GM18909 (cell line): ENCODE measurements around the gene RTEL1.
"Not testable (repeated sequence)": the region's sequence is repeated elsewhere in the genome, so short reads cannot be mapped to it uniquely, and the experiment has no call there.

ENCODE experiments used
- ATAC-seq: cut with Tn5 transposase; IDR thresholded peaks from one replicate; pipeline ENCODE4 v1.9.1; 2021; ENCODE audit warnings: mild to moderate bottlenecking; ENCODE audit not compliant: unreplicated experiment, poor library complexity

RTEL1 gene

GRCh38 chr20:63657937-63658748 lies at the start of gene RTEL1:
RTEL1 (plus strand) TSS chr20:63658312; CDS start chr20:63659403, 1,091 bp downstream.
- ATAC-seq: peak; percentile 85

GRCh38 chr20:63610581-63611435 lies 47.3 kb upstream of the RTEL1 start:
- no peak for ATAC-seq

DNA sequence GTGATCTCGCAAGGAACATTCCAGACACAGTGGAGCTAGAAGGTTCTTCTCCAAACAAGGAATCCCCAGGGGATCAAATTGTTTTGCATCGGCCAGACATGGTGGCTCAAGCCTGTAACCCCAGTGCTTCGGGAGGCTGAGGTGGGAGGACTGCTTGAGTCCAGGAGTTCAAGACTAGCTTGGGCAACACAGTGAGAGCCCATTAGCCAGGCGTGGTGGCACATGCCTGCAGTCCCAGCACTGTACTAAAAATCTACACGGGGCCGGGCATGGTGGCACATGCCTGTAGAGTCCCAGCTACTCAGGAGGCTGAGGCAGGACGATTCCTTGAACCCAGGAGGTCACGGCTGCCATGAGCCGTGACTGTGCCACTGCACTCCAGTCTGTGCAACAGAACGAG lies 46.5 kb upstream of the RTEL1 start:
- no peak for ATAC-seq

GRCh38 chr20:63612276-63612931 lies 45.7 kb upstream of the RTEL1 start:
- no peak for ATAC-seq

- ATAC-seq: not testable (repeated sequence)
Observed at GRCh38 chr20:63613863-63614594, 44.1 kb upstream of the RTEL1 start.

- no peak for ATAC-seq
Observed at GRCh38 chr20:63617092-63617875, 40.8 kb upstream of the RTEL1 start.

GRCh38 chr20:63617876-63618265 lies 40.2 kb upstream of the RTEL1 start:
- ATAC-seq: no peak

DNA sequence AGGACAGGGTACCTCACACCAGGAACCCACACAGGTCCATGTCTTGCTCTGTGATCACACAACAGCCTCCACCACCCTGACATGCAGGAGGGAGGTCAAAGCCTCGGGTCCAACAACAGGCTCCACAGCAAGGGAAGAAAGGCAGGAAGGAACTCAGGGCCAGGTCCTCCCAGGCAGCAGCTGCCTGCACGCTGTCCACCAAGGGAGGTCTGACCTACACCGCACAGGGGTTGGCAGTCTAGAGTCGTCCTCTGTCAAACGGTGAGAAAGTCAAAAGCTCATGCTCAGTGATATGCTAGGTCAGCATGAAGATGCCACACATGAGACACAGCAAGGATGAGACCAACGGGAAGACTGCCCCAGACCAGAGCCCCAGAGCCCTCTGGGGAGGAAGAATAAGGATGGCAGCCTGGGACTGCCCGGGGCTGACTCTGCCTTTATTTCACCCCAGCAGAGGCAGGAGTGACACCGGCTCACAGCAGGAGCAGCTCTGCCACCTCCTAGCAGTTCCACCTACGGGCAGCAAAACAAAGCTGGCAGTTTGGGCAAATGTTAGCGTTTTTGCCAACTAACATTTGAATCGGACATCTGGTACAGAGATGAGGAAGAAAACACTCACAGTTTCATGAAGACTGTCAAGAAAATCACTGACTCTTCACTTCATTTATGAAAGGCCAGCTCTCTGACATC lies 39.7 kb upstream of the RTEL1 start:
- ATAC-seq: no peak

DNA sequence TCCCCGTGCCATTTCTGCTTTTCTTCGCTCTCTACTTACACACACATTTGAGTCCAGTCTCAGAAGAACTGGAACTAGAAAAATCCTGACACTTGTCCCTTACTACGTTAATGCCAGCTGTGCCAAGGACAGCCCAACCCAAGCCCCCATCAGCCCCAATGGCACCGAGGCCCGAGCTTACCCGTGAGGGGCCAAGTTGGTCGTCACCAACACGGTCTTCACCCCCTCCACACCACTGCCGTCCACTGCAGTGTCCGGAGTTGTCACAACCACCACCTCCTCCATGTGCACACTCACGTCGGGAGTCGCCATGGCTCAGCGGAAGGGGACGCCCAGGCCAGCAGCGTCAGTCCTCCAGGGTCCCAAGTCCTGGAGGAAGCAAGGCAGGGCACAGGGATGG lies 39.0 kb upstream of the RTEL1 start:
- no peak for ATAC-seq

DNA sequence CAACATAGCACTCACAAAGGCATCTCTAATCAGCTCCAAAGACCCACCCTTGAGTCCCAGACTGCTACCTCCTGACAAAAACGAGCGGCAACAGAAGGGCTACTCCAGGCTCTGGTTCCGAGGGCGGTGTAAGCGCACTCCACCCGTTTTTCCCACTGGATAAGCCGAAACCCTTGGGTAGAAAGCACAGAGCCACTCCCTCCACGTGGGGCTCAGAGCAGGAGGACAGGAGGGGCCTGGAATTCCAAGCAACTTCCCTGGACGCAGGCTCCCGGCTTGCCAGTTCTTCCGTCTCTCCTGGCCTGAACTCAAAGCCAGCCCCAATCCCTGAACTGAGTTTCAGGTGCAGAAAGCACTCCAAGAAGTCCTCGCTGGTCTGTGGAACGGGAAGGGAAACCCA lies 38.6 kb upstream of the RTEL1 start:
- no peak for ATAC-seq

DNA sequence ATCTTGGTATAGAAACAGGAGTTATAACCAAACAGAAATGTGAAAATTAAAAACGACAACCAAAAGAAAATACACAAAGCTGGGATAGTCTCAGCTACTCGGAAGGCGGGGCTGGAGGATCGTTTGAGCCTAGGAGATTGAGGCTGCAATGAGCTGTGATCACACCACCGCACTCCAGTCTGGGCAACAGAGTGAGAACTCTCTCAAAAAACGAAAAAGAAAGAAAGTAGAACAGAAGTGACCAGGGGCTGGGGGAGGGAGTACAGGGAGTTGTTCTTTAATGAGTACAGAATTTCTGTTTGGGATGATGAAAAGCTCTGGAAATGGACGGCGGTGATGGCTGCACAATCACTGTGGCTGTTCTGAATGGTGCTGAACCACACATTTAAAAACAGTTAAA lies 37.1 kb upstream of the RTEL1 start:
- ATAC-seq: no peak

GRCh38 chr20:63622096-63622495 lies 36.0 kb upstream of the RTEL1 start:
- ATAC-seq: no peak

GRCh38 chr20:63622732-63623131 lies 35.4 kb upstream of the RTEL1 start:
- no peak for ATAC-seq

DNA sequence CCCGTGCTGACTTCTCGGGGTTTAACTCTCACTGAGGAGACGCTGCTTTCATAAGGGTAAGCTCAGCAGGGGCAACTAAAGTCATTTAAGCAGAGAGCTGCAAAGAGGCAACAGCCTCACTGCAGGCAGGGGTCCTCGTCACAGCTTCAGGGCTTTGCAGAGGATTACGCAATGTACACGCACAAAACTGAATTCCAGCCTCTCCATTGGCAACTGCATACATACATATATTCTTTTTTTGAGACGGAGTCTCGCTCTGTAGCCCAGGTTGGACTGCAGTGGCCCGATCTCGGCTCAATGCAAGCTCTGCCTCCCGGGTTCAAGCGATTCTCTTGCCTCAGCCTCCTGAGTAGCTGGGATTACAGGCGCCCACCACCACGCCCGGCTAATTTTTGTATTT lies 33.6 kb upstream of the RTEL1 start:
- ATAC-seq: no peak

- ATAC-seq: no peak
Observed at GRCh38 chr20:63625771-63626423, 32.2 kb upstream of the RTEL1 start.

- peak; percentile 55 for ATAC-seq
Observed at GRCh38 chr20:63626424-63627128, 31.5 kb upstream of the RTEL1 start, which contains the start of gene GMEB2. GMEB2 (minus strand) TSS chr20:63627101; CDS start chr20:63619397, 7,704 bp downstream.

GRCh38 chr20:63627129-63627750 lies 30.9 kb upstream of the RTEL1 start:
- ATAC-seq: peak; percentile 82
